NCI-H82 (cell line): ENCODE measurements around the gene SUGCT.
"Not testable (repeated sequence)": the region's sequence is repeated elsewhere in the genome, so short reads cannot be mapped to it uniquely, and the experiment has no call there.

ENCODE experiments used
- DNase-seq: peaks from one replicate; lab custom pipeline; 2025; lab: John Stamatoyannopoulos, UW

SUGCT gene

DNA sequence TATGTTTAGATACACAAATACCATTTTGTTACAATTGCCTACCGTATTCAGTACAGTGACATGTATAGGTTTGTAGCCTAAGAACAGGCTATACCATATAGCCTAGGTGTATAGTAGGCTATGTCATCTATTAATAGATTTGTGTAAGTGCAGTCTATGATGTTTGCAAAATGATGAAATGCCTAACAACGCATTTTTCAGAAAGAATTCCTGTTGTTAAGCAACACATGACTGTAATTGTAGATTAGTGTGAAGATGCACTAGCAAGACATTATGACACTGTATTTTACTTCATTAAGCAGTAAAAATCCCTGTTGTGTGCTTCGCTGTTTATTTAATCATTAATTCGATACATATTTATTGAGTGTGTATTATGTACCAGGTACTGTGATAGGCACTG lies 446.0 kb downstream of the SUGCT start:
- DNase-seq: no peak

GRCh38 chr7:40582539-40582938 lies 447.7 kb downstream of the SUGCT start:
- no peak for DNase-seq

- DNase-seq: no peak
These were observed 449.1 kb downstream of the SUGCT start for GRCh38 chr7:40583667-40584444.

- no peak for DNase-seq
These were observed 450.0 kb downstream of the SUGCT start for GRCh38 chr7:40584667-40585433.

DNA sequence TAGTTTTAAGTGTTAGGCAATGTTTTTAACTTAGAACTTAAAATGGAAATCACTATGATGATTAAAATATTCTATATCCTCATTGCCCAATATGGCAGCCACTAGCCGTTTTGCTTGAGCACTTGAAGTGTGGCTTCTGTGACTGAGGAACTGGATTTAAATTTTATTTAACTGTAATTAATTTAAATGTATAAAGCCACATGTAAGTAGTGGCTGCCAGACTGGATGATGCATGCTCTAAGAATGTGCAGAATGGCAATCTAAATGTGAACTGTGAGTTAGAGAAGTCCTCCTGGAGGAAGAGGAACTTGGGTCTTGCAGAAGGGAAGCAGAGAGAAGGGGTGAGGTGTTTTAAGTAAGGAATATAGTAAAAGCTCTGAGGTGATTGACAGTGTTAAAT lies 451.4 kb downstream of the SUGCT start:
- DNase-seq: no peak

- DNase-seq: no peak
These were observed 452.6 kb downstream of the SUGCT start for GRCh38 chr7:40587419-40587818.

- DNase-seq: no peak
These were observed 460.3 kb downstream of the SUGCT start for GRCh38 chr7:40595129-40595528.

DNA sequence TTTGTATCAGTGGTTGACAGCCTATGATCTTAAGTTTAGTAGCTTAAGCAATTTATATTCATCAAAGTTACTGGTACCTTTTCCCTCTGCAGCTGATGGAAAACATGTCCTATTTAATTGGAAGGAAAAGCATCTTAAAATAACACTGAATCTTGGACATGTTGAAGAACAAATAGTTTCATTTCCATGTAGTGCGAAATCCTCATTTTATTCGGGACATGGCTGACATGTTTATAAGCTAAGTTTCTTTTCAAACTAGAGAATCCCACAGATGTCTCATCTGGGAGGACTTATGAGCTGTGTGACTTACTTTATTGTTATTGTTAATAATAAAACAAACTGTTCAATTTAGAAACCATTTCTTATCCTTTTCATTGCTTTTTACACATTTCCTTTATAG lies 461.0 kb downstream of the SUGCT start:
- no peak for DNase-seq

GRCh38 chr7:40597517-40597916 lies 462.7 kb downstream of the SUGCT start:
- no peak for DNase-seq

GRCh38 chr7:40598915-40599314 lies 464.1 kb downstream of the SUGCT start:
- no peak for DNase-seq

DNA sequence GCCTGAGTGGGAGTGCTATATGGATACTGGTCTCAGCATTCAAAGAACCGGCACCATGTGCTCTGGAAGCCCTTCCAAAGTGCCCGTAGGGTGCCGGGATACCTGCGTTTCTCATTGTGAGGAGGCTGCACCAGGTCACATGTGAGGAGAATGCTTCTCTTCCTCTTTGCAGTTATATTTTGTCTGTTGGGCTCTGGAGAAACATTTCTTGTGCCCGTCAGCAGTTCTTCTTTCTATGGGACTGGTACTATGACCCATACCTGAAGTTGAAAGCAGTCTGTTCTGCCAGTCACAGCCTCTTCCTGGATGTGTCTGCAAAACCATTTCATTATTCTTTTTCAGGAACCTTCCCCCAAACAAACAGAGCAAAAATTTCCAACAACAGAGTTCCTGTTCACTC lies 465.0 kb downstream of the SUGCT start:
- no peak for DNase-seq

DNA sequence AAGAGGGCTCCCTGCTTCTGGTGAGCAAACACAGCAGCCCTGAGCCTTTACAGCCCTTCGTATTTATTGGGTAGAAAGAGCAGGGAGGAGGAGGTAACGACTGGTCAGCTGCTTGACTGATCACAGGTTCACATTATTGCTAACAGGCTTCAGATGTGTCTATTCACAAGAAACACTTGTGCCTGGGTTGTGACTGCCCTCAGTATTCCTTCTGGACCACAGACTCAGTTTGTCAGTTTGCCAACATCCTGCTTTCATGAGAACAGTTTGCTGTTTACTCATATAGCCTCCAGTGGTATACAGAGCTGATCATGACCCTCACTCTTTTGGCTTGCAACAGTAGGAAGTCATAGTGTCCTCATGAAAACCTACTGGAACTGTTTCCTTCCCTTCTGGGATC lies 467.5 kb downstream of the SUGCT start:
- DNase-seq: not testable (repeated sequence)

GRCh38 chr7:40604601-40605438 lies 470.0 kb downstream of the SUGCT start:
- DNase-seq: peak; percentile 35

- peak; percentile 55 for DNase-seq
These were observed 473.7 kb downstream of the SUGCT start for GRCh38 chr7:40608321-40609075.

DNA sequence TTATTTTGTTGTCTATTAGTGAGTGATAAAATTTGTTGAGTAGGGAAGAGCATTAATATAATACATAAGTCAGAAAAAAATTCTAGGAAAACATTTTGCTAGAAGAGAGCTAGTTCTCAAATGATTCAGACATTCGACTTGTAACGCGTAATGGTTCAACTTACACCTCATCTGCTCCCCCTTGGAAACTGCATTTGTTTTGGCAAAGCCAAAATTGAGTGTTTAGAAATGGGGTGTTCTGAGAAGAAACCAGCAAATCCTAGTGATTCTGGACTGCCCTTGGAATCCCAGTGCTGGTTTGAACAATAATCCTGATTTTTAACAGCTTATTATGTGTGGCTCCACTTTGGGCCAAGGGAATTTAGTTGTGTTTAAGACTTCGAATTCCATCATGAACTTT lies 475.7 kb downstream of the SUGCT start:
- DNase-seq: no peak

GRCh38 chr7:40611095-40611871 lies 476.5 kb downstream of the SUGCT start:
- DNase-seq: no peak

DNA sequence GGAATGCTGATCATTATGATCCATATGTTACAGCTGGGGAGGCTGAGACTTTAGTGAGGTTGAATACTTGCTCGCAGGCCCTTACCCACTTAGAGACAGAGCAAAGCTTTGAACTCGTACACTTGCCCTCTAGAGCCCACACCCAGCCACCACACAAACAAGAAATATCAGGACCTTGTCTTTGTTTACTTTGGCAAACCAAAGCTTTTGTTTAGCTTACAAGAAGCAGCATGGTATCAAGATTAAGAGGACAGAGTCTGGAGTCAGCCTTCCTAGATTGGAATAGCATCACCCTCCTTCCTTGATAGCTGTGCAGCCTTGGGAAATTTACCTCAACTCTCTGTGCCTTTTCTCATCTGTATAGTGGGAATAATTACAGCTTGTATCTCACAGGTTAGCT lies 477.5 kb downstream of the SUGCT start:
- DNase-seq: no peak

- no peak for DNase-seq
These were observed 484.8 kb downstream of the SUGCT start for GRCh38 chr7:40619647-40620046.

GRCh38 chr7:40621592-40621998 lies 486.8 kb downstream of the SUGCT start:
- DNase-seq: peak; percentile 22

GRCh38 chr7:40622941-40623501 lies 488.2 kb downstream of the SUGCT start:
- DNase-seq: peak; percentile 71

DNA sequence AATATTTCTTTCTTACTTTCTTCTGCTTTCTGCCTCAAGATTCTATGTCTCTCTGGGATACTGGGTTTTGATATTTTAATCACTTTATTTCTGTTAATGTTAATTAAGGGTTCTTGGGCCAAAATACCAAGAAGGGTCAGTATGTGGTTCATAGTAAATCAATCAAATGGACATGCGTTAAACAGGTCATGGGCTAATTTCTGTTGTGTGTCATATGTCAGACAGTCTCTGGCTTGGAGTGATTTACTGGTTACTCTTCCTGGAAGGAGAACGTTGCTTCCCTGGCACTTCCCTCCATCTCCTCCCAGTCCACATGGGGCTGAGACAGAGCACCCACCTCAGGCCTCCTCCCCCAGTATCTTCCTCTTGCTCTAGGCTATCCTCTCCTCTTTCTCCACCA lies 489.1 kb downstream of the SUGCT start:
- peak; percentile 87 for DNase-seq
